Measurements from ENCODE around the gene GOLT1A.

DNA sequence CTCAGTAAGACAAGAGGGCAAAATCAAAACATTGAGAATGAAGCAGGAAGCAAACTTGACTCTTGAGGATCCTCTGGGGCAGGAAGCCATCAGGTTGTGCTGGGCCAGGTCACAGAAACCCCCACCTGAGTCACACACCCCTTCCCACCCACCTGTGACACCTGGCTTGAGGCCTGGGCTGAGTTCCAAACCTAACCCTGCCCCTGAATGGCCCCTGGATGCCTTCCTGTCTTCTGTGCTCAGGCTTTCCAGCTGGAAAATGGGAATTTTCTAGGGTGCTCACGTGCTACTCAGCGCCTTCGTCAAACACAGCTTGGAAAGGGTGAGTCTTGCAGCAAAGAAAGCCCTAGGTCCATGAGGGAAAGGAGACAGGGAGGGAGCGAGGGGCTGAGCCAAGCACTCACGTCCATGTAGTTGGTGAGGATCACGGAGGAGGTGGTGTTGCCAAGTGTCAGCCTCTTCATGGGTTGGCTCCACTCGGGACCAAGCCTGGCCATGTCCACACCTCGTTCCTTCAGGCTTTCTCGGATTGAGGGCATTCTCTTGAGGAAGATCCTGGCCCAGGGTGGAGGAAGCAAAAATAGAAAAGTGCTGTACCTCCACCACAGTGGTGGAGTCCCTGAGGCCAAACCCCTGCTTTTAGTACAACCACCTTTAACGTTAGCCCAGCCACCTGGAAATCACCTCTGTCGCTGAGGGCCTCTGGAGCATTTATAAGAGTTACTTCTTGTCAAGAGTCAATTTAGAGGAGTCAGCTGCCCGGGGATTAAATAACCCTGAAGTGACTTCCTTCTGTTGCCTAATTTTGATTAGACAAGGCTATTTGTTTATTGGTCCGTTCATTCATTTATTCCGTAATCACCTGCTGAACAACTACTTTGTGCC, 51.9 kb downstream of the GOLT1A start:
- TF ChIP-seq, protein P1, sequence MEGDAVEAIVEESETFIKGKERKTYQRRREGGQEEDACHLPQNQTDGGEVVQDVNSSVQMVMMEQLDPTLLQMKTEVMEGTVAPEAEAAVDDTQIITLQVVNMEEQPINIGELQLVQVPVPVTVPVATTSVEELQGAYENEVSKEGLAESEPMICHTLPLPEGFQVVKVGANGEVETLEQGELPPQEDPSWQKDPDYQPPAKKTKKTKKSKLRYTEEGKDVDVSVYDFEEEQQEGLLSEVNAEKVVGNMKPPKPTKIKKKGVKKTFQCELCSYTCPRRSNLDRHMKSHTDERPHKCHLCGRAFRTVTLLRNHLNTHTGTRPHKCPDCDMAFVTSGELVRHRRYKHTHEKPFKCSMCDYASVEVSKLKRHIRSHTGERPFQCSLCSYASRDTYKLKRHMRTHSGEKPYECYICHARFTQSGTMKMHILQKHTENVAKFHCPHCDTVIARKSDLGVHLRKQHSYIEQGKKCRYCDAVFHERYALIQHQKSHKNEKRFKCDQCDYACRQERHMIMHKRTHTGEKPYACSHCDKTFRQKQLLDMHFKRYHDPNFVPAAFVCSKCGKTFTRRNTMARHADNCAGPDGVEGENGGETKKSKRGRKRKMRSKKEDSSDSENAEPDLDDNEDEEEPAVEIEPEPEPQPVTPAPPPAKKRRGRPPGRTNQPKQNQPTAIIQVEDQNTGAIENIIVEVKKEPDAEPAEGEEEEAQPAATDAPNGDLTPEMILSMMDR (IDR thresholded peaks at IDR 0.05) = no peak
- TF ChIP-seq POLR2A (IDR thresholded peaks at IDR 0.05) = no peak
